IMR-90 (cell line): Measurements from ENCODE around the gene ISCA2. TPM values are rescaled to one million over a fixed set of nuclear protein-coding genes. Genes with fewer than 3 reads are reported as not detected.
A peak's percentile ranks its signal among the peaks of the same experiment; 100 is the strongest.

Source experiments
- ATAC-seq: fragments of 200-7000 bp; cut with Tn5 transposase; 2 replicates; pipeline ENCODE4 v1.9.1; 2020; ENCODE audit warnings: low read depth, mild to moderate bottlenecking, moderate library complexity
- BruUV-seq: library from RNA; stranded (reverse); fragments of 400-500 nt; replicated peaks from 2 replicates; lab custom pipeline; 2021; lab: Mats Ljungman, UMichigan
- CTCF ChIA-PET: fragments of 300-600 bp; formaldehyde crosslinking; extraction: SDS; loops from one replicate; lab custom pipeline; 2021; ENCODE audit warnings: antibody characterized with exemption; lab: Yijun Ruan, JAX
- POLR2A ChIA-PET: fragments of 300-600 bp; sonication (Branson Sonifier 250); formaldehyde crosslinking; loops from one replicate; lab custom pipeline; 2022; ENCODE audit warnings: antibody characterized with exemption; ENCODE audit not compliant: unreplicated experiment; lab: Charles Lee
- DNase-seq: peaks from one replicate; pipeline ENCODE4 v3.0.0; 2013
- H2AFZ ChIP-seq: replicated peaks from 2 replicates; pipeline ENCODE3; 2013; ENCODE audit warnings: low read length, mild to moderate bottlenecking; ENCODE audit not compliant: poor library complexity
- H2AK5ac ChIP-seq: 2 replicates; pipeline ENCODE4 v1.6.1; 2013; ENCODE audit warnings: low read depth, low read length, inconsistent platforms
- H2AK9ac ChIP-seq: replicated peaks from 2 replicates; pipeline ENCODE3; 2013; ENCODE audit warnings: mild to moderate bottlenecking, low read depth, low read length, moderate library complexity; ENCODE audit not compliant: poor library complexity
- H2BK120ac ChIP-seq: 2 replicates; pipeline ENCODE4 v1.6.1; 2013; ENCODE audit warnings: low read depth, low read length, inconsistent platforms
- H2BK15ac ChIP-seq: 3 replicates; pipeline ENCODE4 v1.6.1; 2013; ENCODE audit warnings: low read depth, low read length, inconsistent platforms
- H2BK20ac ChIP-seq: 2 replicates; pipeline ENCODE4 v1.6.1; 2013; ENCODE audit warnings: low read depth, mild to moderate bottlenecking, inconsistent platforms, low read length, moderate library complexity
- H2BK5ac ChIP-seq: 2 replicates; pipeline ENCODE4 v1.6.1; 2013; ENCODE audit warnings: mild to moderate bottlenecking, low read depth, low read length, inconsistent platforms; ENCODE audit not compliant: poor library complexity, severe bottlenecking
- H3K14ac ChIP-seq: replicated peaks from 2 replicates; pipeline ENCODE4 v1.6.1; 2013; ENCODE audit warnings: low read depth, low read length, inconsistent platforms
- H3K18ac ChIP-seq: 2 replicates; pipeline ENCODE4 v1.6.1; 2013; ENCODE audit warnings: low read depth, low read length, control low read depth
- H3K23ac ChIP-seq: 2 replicates; pipeline ENCODE4 v1.6.1; 2013; ENCODE audit warnings: low read depth, low read length, inconsistent platforms
- H3K27ac ChIP-seq: 2 replicates; pipeline ENCODE4 v1.5.1; 2013; ENCODE audit warnings: mild to moderate bottlenecking, control low read depth, low read length; ENCODE audit not compliant: insufficient read depth
- H3K27me3 ChIP-seq: 2 replicates; pipeline ENCODE4 v1.6.1; 2013; ENCODE audit warnings: low read length; ENCODE audit not compliant: control insufficient read depth, insufficient read depth
- H3K36me3 ChIP-seq: 2 replicates; pipeline ENCODE4 v1.6.1; 2013; ENCODE audit warnings: low read length, mixed read lengths; ENCODE audit not compliant: control insufficient read depth, insufficient read depth
- H3K4ac ChIP-seq: 2 replicates; pipeline ENCODE4 v1.6.1; 2013; ENCODE audit warnings: low read depth, low read length, inconsistent platforms
- H3K4me1 ChIP-seq: 2 replicates; pipeline ENCODE4 v1.6.1; 2013; ENCODE audit warnings: low read length, mixed read lengths; ENCODE audit not compliant: control insufficient read depth, insufficient read depth
- H3K4me2 ChIP-seq: 2 replicates; pipeline ENCODE4 v1.6.1; 2013; ENCODE audit warnings: low read depth, mild to moderate bottlenecking, control low read depth, low read length, moderate library complexity
- H3K4me3 ChIP-seq: 2 replicates; pipeline ENCODE4 v1.5.1; 2013; ENCODE audit warnings: low read depth, mild to moderate bottlenecking, control low read depth, low read length, moderate library complexity; ENCODE audit not compliant: insufficient read depth
- H3K56ac ChIP-seq: 2 replicates; pipeline ENCODE4 v1.6.1; 2013; ENCODE audit warnings: low read length, inconsistent platforms; ENCODE audit not compliant: insufficient read depth; ENCODE audit errors: extremely low read depth
- H3K79me1 ChIP-seq, 2 experiments: 2 replicates each; pipeline ENCODE4 v1.6.1; 2013; ENCODE audit warnings: low read length in 2 of 2, inconsistent platforms in 1 of 2, low read depth in 1 of 2
- H3K9ac ChIP-seq: 2 replicates; pipeline ENCODE4 v1.6.1; 2013; ENCODE audit warnings: low read depth, low read length, control low read depth
- H3K9me1 ChIP-seq: 2 replicates; pipeline ENCODE4 v1.6.1; 2013; ENCODE audit warnings: low read length, inconsistent platforms; ENCODE audit not compliant: insufficient read depth
- H3K9me3 ChIP-seq: 2 replicates; pipeline ENCODE4 v1.6.1; 2013; ENCODE audit warnings: low read length; ENCODE audit not compliant: control insufficient read depth, insufficient read depth
- H4K20me1 ChIP-seq: 2 replicates; pipeline ENCODE4 v1.6.1; 2013; ENCODE audit warnings: low read length, inconsistent platforms; ENCODE audit not compliant: insufficient read depth
- H4K5ac ChIP-seq: 2 replicates; pipeline ENCODE4 v1.6.1; 2013; ENCODE audit warnings: mild to moderate bottlenecking, low read depth, low read length, control low read depth
- H4K8ac ChIP-seq, 2 experiments: 2 replicates each; pipeline ENCODE4 v1.6.1; 2013; ENCODE audit warnings: low read depth in 2 of 2, low read length in 2 of 2, control low read depth in 1 of 2, inconsistent platforms in 1 of 2
- H4K91ac ChIP-seq: 2 replicates; pipeline ENCODE4 v1.6.1; 2013; ENCODE audit warnings: low read depth, low read length, inconsistent platforms; ENCODE audit not compliant: insufficient read depth
- BHLHE40 ChIP-seq: fragments of 150-350 bp; IDR thresholded peaks from 2 replicates; pipeline ENCODE4 v1.6.1; 2016; ENCODE audit warnings: mild to moderate bottlenecking, low read depth, low read length
- CEBPB ChIP-seq: IDR thresholded peaks from 2 replicates; pipeline ENCODE4 v1.6.1; 2012; ENCODE audit warnings: low read depth, low read length, improper control_type of control experiment
- CHD1 ChIP-seq: IDR thresholded peaks from 2 replicates; pipeline ENCODE4 v1.6.1; 2012; ENCODE audit warnings: low read depth, low read length, improper control_type of control experiment
- CTCF ChIP-seq: conservative IDR thresholded peaks from 2 replicates; pipeline ENCODE4 v1.5.1; 2012; ENCODE audit warnings: mild to moderate bottlenecking, low read depth, low read length, improper control_type of control experiment
- ELK1 ChIP-seq: fragments of 150-350 bp; IDR thresholded peaks from 2 replicates; pipeline ENCODE4 v1.6.1; 2016; ENCODE audit warnings: low read depth, mild to moderate bottlenecking, low read length, moderate library complexity, borderline replicate concordance
- FOS ChIP-seq: fragments of 150-350 bp; IDR thresholded peaks from 2 replicates; pipeline ENCODE4 v1.6.1; 2016; ENCODE audit warnings: low read depth, low read length
- MAFK ChIP-seq: IDR thresholded peaks from 2 replicates; pipeline ENCODE4 v1.6.1; 2012; ENCODE audit warnings: low read depth, low read length, improper control_type of control experiment
- MAZ ChIP-seq: IDR thresholded peaks from 2 replicates; pipeline ENCODE4 v1.6.1; 2012; ENCODE audit warnings: low read depth, mild to moderate bottlenecking, low read length, improper control_type of control experiment, moderate library complexity, borderline replicate concordance
- MXI1 ChIP-seq: IDR thresholded peaks from 2 replicates; pipeline ENCODE4 v1.6.1; 2012; ENCODE audit warnings: low read depth, mild to moderate bottlenecking, low read length, moderate library complexity, borderline replicate concordance
- NFE2L2 ChIP-seq: fragments of 150-350 bp; IDR thresholded peaks from 2 replicates; pipeline ENCODE4 v1.6.1; 2016; ENCODE audit warnings: low read depth, mild to moderate bottlenecking, low read length
- POLR2A ChIP-seq: IDR thresholded peaks from 2 replicates; pipeline ENCODE4 v1.6.1; 2012; ENCODE audit warnings: mild to moderate bottlenecking, low read depth, low read length
- RCOR1 ChIP-seq: IDR thresholded peaks from 2 replicates; pipeline ENCODE4 v1.6.1; 2012; ENCODE audit warnings: mild to moderate bottlenecking, low read length, improper control_type of control experiment; ENCODE audit not compliant: insufficient replicate concordance
- RFX5 ChIP-seq: IDR thresholded peaks from 2 replicates; pipeline ENCODE4 v1.8.0; 2012; ENCODE audit warnings: low read depth, mild to moderate bottlenecking, low read length, moderate library complexity
- SMC3 ChIP-seq: fragments of 150-350 bp; IDR thresholded peaks from 2 replicates; pipeline ENCODE4 v1.6.1; 2016; ENCODE audit warnings: low read depth, mild to moderate bottlenecking, antibody characterized with exemption, low read length, moderate library complexity
- USF2 ChIP-seq: fragments of 150-350 bp; IDR thresholded peaks from 2 replicates; pipeline ENCODE4 v1.6.1; 2017; ENCODE audit warnings: mild to moderate bottlenecking, antibody characterized with exemption, low read length, low read depth
- WGBS, 2 experiments: methylation state at CpG; one replicate each; pipeline versions ENCODE4 v1.1.5 to v1.1.7; 2013; ENCODE audit warnings: missing lambda C conversion rate in 2 of 2; ENCODE audit not compliant: insufficient read length in 1 of 2; ENCODE audit errors: extremely low coverage in 2 of 2; 5-methylcytosine and 5-hydroxymethylcytosine counted together
- dilution Hi-C: fragments of 300-500 bp; cut with HindIII; formaldehyde crosslinking; loops from one replicate; pipeline ENCODE4 v1.14.3; 2018; ENCODE audit warnings: low sequenced_read_pairs; ENCODE audit not compliant: unreplicated experiment
- in situ Hi-C: fragments of 300-500 bp; cut with MboI; formaldehyde crosslinking; loops from 3 replicates; pipeline ENCODE4 v1.14.3; 2019; ENCODE audit warnings: low sequenced_read_pairs, inconsistent platforms, mixed read lengths
- intact Hi-C: fragments of 100-400 bp; cut with micrococcal nuclease; formaldehyde crosslinking; loops from 2 replicates; pipeline ENCODE4 v1.10.0; 2022
- polyA plus RNA-seq, 3 experiments: library from polyadenylated mRNA; depleted of rRNA; stranded (reverse); fragments of >200 nt; gene quantifications; 2 replicates each; pipeline ENCODE4 v1.2.3, GENCODE V29; 2012; ENCODE audit warnings: low replicate concordance in 1 of 3
- total RNA-seq: library from RNA; depleted of rRNA; stranded (reverse); fragments of >200 nt; gene quantifications from 2 replicates; pipeline ENCODE4 v1.2.3, GENCODE V29; 2012

The ISCA2 gene
- total and polyA plus RNA-seq, 2 of the 4 experiments (the other 2 are of a cell fraction): 5.4 to 25.7 TPM

- Histone ChIP-seq H3K36me3 (peaks cover 20% of the 10 kb centered on the region), H3K4ac (peak overlapping the region; percentile 77), H3K9me3 (no peaks in the 10 kb centered on the region), H4K5ac (no peak overlapping the region), H3K4me3 (no peak overlapping the region), H2BK15ac (no peak overlapping the region; the same call in 2 of the 3 replicates), H2AK9ac (peak overlapping the region; percentile 87), H4K91ac (peak overlapping the region; percentile 24; the same call in 1 of the 2 replicates), H4K20me1 (no peaks in the 10 kb centered on the region), H3K79me1 (peaks cover 8 to 24% of the 10 kb centered on the region in 2 experiments), H3K14ac (no peak overlapping the region), H2BK120ac (peak overlapping the region; percentile 80; the same call in 1 of the 2 replicates), H3K9ac (no peak overlapping the region), H2BK20ac (peak overlapping the region; percentile 52; the same call in 1 of the 2 replicates), H2BK5ac (no peak overlapping the region), H3K56ac (no peak overlapping the region), H3K9me1 (no peaks in the 10 kb centered on the region; the same call in 1 of the 2 replicates), H3K4me1 (peaks cover 3% of the 10 kb centered on the region; the same call in 1 of the 2 replicates), H3K27me3 (no peaks in the 10 kb centered on the region), H3K4me2 (no peak overlapping the region), H4K8ac (0 out of 4 replicates have a peak overlapping the region, but pooled peaks of 1 of the 2 experiments have one; percentile 52), H3K23ac (no peak overlapping the region), H2AK5ac (peak overlapping the region; percentile 79), H2AFZ (peak overlapping the region; percentile 70), H3K27ac (no peak overlapping the region), H3K18ac (no peak overlapping the region)
- peak; percentile 83 for DNase-seq
- intact Hi-C loops (loop anchor here (1.0 kb wide), 3 partner anchors 108 to 303 kb away; no protein-coding TSS in a partner anchor), in situ Hi-C loops (loop anchor here (5.0 to 10.0 kb wide), 2 partner anchors 106 to 294 kb away; no protein-coding TSS in a partner anchor), dilution Hi-C loops (no loop called here)
- no TSS peak for BruUV-seq
- peak; percentile 79 for ATAC-seq
- POLR2A ChIA-PET: no interaction called here
- 47% methylated on average over 5 of the region's 16 CpGs; no CpG with 5 or more reads in 1 of the 2 experiments for WGBS, 2 experiments
- CTCF ChIA-PET: interaction anchor here (0.5 kb wide), 1 partner anchor 103 kb away, joined by 3 read pairs; no protein-coding TSS in a partner anchor
- TF ChIP-seq RFX5: no peak
- peak; percentile 79 for TF ChIP-seq SMC3
- no peak for TF ChIP-seq BHLHE40
- 0 out of 2 replicates have a peak, but pooled peaks have one; percentile 21 for TF ChIP-seq MXI1
- no peak for TF ChIP-seq USF2
- TF ChIP-seq MAFK: no peak
- TF ChIP-seq FOS: no peak
- TF ChIP-seq CEBPB: no peak
- no peak for TF ChIP-seq ELK1
- no peak for TF ChIP-seq NFE2L2
- TF ChIP-seq RCOR1: no peak
- TF ChIP-seq MAZ: peak; percentile 25; the same call in 1 of the 2 replicates
- TF ChIP-seq POLR2A: no peak
- peak; percentile 91 for TF ChIP-seq CTCF
- TF ChIP-seq CHD1: no peak
These were observed 7.6 kb downstream of the ISCA2 start for GRCh38 chr14:74501135-74501614.
